Forelimb muscle (tissue), 1 donor: Measurements from ENCODE around the gene ARMC2. TPM values are rescaled to one million over a fixed set of nuclear protein-coding genes. Genes with fewer than 3 reads are reported as not detected.

Experiments
- DNase-seq: peaks from one replicate; pipeline ENCODE4 v3.0.0-alpha.2; 2013; ENCODE audit warnings: low read depth
- polyA plus RNA-seq: library from polyadenylated mRNA; unstranded; fragments of 120-200 nt; gene quantifications from one replicate; pipeline ENCODE4 v1.2.1, GENCODE V29; 2013; ENCODE audit not compliant: insufficient read length

ARMC2 gene
- polyA plus RNA-seq, 1 donor: 7.8 TPM

- DNase-seq: no peak
Observed at GRCh38 chr6:109013656-109014305, 165.6 kb downstream of the ARMC2 start.

GRCh38 chr6:109014606-109015005 lies 166.4 kb downstream of the ARMC2 start:
- DNase-seq: no peak

DNA sequence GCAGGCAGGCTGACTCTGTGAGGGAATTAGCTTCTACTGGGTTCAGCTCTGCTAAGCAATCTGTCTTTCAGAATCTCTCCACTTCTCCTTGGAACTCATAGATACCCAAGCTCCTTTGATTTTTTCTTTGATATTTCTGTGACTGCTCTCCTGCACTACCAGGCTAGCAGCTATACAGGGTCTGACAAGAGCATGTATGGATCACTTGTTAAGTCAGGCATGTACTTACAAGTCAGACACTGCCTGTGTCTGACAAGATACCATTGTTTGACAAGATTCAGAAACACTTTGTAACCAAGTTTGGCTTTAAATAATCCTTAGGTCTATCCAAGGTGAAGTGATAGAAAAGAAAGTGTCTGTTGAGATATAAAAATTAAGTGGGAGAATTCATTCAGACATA lies 167.0 kb downstream of the ARMC2 start:
- DNase-seq: no peak

- DNase-seq: no peak
Observed at GRCh38 chr6:109019911-109020310, 171.7 kb downstream of the ARMC2 start.

DNA sequence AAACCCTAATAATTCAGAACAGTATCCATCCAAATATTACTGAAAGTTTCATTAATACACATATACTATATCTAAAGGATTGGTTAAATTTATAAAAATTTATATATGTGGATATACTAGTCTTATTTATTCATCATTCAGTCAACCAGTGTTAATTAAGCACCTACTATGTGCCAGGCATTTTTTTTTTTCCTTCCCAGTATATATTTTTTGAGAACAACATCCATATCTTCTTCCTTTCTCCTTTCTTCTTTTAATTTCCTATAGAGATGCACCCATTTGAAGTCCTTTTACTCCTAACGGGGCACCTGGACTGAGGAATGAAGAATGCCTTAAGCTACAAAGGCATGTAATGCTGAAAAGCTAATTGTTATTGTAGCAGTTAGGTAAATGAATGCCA lies 173.6 kb downstream of the ARMC2 start:
- DNase-seq: no peak

DNA sequence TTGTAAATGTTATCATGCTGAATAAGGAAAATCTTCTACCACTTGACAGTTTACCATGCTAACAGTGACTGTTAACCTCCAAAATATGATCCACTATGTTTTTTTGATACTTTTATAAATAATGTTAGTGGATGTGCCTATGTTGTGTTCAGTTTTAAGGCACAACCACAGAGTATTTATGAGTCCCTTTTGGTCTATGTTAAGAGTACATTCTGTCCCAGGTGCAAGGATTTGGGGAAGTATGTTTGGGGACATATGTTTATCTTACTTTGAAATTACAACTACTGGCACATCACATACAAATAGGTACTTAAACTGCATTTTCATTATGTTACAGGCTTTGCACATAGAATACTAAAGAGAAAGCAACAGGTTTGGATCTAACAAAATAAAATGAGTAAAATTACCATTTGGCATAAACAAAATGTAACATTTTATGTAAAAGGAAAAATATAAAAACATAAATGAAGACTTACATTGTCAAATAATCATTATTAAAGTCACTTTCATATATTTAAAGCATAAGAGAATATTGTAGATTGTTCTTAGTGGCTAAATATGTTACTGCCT lies 175.2 kb downstream of the ARMC2 start:
- DNase-seq: no peak

Other genes with a start within 250 kb of the ARMC2 start
- 49.9 TPM for gene SESN1, start 246.4 kb downstream of the ARMC2 start, polyA plus RNA-seq
- 16.9 TPM for gene CEP57L1, start 247.1 kb downstream of the ARMC2 start, polyA plus RNA-seq